Measurements from ENCODE around the gene HOXB8.

DNA sequence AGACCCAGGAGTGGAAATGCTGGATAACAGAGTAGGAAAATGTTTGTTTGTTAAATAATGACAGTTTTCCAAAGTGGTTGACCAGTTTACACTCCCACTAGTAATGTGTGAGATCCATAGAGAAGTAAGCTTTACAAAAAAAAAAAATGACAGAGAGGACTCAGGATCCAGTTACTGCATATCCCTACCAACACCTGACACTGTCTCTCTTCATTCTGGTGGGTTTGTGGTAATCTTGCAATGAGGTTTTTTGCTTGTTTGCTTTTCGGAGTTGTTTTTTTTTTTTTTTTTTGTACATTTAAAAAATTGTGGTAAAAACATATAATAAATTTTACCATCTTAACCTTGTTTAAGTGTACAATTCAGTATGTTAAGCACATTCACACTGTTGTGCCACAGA is 34.6 kb upstream of the HOXB8 start:
- no peak for TF ChIP-seq POLR2A (IDR thresholded peaks at IDR 0.05)
- TF ChIP-seq, protein P1, sequence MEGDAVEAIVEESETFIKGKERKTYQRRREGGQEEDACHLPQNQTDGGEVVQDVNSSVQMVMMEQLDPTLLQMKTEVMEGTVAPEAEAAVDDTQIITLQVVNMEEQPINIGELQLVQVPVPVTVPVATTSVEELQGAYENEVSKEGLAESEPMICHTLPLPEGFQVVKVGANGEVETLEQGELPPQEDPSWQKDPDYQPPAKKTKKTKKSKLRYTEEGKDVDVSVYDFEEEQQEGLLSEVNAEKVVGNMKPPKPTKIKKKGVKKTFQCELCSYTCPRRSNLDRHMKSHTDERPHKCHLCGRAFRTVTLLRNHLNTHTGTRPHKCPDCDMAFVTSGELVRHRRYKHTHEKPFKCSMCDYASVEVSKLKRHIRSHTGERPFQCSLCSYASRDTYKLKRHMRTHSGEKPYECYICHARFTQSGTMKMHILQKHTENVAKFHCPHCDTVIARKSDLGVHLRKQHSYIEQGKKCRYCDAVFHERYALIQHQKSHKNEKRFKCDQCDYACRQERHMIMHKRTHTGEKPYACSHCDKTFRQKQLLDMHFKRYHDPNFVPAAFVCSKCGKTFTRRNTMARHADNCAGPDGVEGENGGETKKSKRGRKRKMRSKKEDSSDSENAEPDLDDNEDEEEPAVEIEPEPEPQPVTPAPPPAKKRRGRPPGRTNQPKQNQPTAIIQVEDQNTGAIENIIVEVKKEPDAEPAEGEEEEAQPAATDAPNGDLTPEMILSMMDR (IDR thresholded peaks at IDR 0.05): no peak
